ENCODE measurements around the gene MAN1C1. TPM values are rescaled to one million over a fixed set of nuclear protein-coding genes. Genes with fewer than 3 reads are reported as not detected.
A peak's percentile ranks its signal among the peaks of the same experiment; 100 is the strongest.

MAN1C1 gene
- total RNA-seq (0.70 and 0.89 TPM in 2 replicates), polyA plus RNA-seq (0.31 and 1.1 TPM in 2 replicates), polyA minus RNA-seq (1.1 and 2.4 TPM in 2 replicates)
- total RNA-seq (2013), result 0.54 TPM

DNA sequence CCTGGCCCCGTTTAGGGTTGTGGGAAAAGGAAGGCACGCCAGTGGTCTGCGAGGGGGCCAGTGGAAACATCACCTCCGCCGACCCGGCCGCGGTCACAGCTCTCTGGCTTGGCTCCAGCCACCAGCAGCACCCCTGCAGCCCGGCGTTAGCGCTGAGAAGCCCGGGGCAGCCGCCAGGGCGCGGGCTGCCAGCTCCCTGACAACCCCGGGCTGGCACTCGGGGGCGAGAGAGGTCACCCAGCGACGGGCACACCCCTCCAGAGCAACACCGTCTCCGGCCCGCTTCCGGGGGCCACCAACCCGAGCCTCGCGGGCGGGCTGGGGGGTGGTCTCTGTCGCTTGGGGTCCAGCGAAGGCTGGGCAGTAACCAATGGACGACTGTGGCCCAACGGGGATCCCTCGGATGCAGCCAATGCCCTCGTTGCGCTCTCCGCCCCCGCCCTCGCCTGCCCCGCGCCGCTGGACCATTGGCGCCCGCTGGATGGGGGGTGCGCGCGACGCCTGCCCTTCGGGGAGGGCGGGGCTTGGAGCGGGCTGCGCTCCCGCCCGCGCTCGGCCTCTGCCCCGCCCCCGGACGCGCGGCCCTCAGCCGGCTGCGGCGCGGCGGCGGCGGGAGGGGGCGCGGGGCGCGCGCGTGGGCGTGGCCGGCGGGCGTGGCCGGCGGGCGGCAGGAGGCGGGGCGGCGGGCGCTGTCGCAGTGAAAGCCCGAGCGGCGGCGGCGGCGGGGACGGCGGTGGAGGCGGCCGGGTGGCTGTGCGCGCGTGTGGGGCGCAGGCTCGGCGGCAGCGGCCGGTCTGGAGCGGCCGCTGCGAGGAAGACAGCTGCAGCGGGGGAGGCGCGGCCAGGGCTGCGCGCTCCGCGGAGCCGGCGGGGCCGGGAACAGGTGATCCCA, at the start of gene MAN1C1:
MAN1C1 (plus strand) TSS at position 697 of the 892 bp plus-strand sequence. CDS start 1,007 bp downstream, outside the sequence.
- Histone ChIP-seq H3K4me3 (ENCODE audit: control extremely low read depth in 1 of 5, extremely low read depth in 1 of 5, insufficient read depth in 1 of 5, low read depth in 2 of 5, low read length in 4 of 5) (peak within 1 kb of the TSS in 4 of 5 experiments; percentile 69 to 78 (median 74)), H3K4me1 (ENCODE audit: control insufficient read depth in 2 of 2, insufficient read depth in 2 of 2, low read length in 2 of 2) (peaks cover 8 to 22% of the 10 kb centered on the region in 2 donors), H3K36me3 (replicated peaks in 1 of 2; ENCODE audit: control extremely low read depth in 1 of 2, control insufficient read depth in 1 of 2, extremely low read depth in 1 of 2, insufficient read depth in 2 of 2, low read length in 1 of 2) (no peaks in the 10 kb centered on the region), H3K9ac (ENCODE audit: low read length) (peak within 1 kb of the TSS; percentile 81), H2AFZ (ENCODE audit: insufficient read depth, low read depth, low read length, poor library complexity, severe bottlenecking) (peak within 1 kb of the TSS; percentile 94), H3K9me3 (ENCODE audit: control extremely low read depth in 1 of 3, control insufficient read depth in 2 of 3, insufficient read depth in 1 of 3, low read length in 2 of 3) (no peaks in the 10 kb centered on the region), H3K27ac (ENCODE audit: low read length in 2 of 2) (no peak within 1 kb of the TSS), H3K79me2 (ENCODE audit: control insufficient read depth, insufficient read depth, low read length) (no peaks in the 10 kb centered on the region), H4K20me1 (ENCODE audit: control insufficient read depth, insufficient read depth, low read length, poor library complexity, severe bottlenecking) (no peaks in the 10 kb centered on the region), H3K4me2 (replicated peaks; ENCODE audit: low read depth, low read length, poor library complexity, severe bottlenecking) (peak within 1 kb of the TSS; percentile 100), H3K27me3 (replicated peaks in 1 of 4; ENCODE audit: control extremely low read depth in 1 of 4, control insufficient read depth in 3 of 4, insufficient read depth in 4 of 4, low read length in 3 of 4) (peaks cover 0 to 45% (median 24%) of the 10 kb centered on the region in 4 experiments)
- POLR2A ChIA-PET, result no interaction called here
- Mint-ChIP-seq H3K9me3 (ENCODE audit: insufficient read depth) (no peaks in the 10 kb centered on the region), H3K27ac (peak within 1 kb of the TSS; percentile 69), H3K27me3 (peaks cover 43% of the 10 kb centered on the region), H3K4me3 (peak within 1 kb of the TSS; percentile 87), H3K4me1 (peaks cover 23% of the 10 kb centered on the region)
- under 1% methylated on average over 116 of the region's 116 CpGs for WGBS (ENCODE audit: insufficient coverage)
- CTCF ChIA-PET, result interaction anchor here (0.5 to 0.6 kb wide), 2 partner anchors 51 to 1098 kb away, joined by 3 to 4 read pairs; no protein-coding TSS in a partner anchor
- intact Hi-C loops (cut with micrococcal nuclease), result loop anchor here (1.0 to 10.0 kb wide), 6 partner anchors 8 to 372 kb away; partner anchors contain the start of genes MACO1, RSRP1 and SELENON
- no peak for TF ChIP-seq EZH2 (IDR thresholded peaks at IDR 0.05; ENCODE audit: borderline replicate concordance, insufficient read depth, low read depth, low read length, poor library complexity, severe bottlenecking)
- TF ChIP-seq, protein P1, sequence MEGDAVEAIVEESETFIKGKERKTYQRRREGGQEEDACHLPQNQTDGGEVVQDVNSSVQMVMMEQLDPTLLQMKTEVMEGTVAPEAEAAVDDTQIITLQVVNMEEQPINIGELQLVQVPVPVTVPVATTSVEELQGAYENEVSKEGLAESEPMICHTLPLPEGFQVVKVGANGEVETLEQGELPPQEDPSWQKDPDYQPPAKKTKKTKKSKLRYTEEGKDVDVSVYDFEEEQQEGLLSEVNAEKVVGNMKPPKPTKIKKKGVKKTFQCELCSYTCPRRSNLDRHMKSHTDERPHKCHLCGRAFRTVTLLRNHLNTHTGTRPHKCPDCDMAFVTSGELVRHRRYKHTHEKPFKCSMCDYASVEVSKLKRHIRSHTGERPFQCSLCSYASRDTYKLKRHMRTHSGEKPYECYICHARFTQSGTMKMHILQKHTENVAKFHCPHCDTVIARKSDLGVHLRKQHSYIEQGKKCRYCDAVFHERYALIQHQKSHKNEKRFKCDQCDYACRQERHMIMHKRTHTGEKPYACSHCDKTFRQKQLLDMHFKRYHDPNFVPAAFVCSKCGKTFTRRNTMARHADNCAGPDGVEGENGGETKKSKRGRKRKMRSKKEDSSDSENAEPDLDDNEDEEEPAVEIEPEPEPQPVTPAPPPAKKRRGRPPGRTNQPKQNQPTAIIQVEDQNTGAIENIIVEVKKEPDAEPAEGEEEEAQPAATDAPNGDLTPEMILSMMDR (IDR thresholded peaks at IDR 0.05), result peak; percentile 38
- DNase-seq (peak; percentile 88), ATAC-seq (ENCODE audit: low read depth) (peak; percentile 92)
